HCT116 (cell line): ENCODE measurements around the gene MEDAG. TPM values are rescaled to one million over a fixed set of nuclear protein-coding genes. Genes with fewer than 3 reads are reported as not detected.

Experiments used
- ATAC-seq: fragments of 200-7000 bp; cut with Tn5 transposase; 2 replicates; pipeline ENCODE4 v1.9.1; 2020; ENCODE audit warnings: mild to moderate bottlenecking, moderate library complexity
- BruUV-seq: library from RNA; stranded (reverse); fragments of 400-500 nt; replicated peaks from 2 replicates; lab custom pipeline; 2021; lab: Mats Ljungman, UMichigan
- CTCF ChIA-PET: fragments of 300-600 bp; sonication (Branson Sonifier 250); formaldehyde crosslinking; loops from one replicate; lab custom pipeline; 2021; ENCODE audit warnings: antibody characterized with exemption; lab: Charles Lee
- POLR2A ChIA-PET: fragments of 300-600, 350-600 bp; sonication (Branson Sonifier 250); formaldehyde crosslinking; loops from one replicate; lab custom pipeline; 2021; ENCODE audit warnings: antibody characterized with exemption; lab: Charles Lee
- RAD21 ChIA-PET, 2 experiments: fragments of 300-600 bp; sonication (Branson Sonifier 250); formaldehyde crosslinking; loops; one replicate each; lab custom pipeline; 2023; ENCODE audit warnings: low total read pairs in 2 of 2; ENCODE audit not compliant: uncharacterized antibody in 2 of 2, unreplicated experiment in 2 of 2, low non-redundant PET in 1 of 2; lab: Charles Lee
- DNase-seq: peaks from one replicate; pipeline ENCODE4 v3.0.0-alpha.2; 2010; ENCODE audit warnings: low read depth, low spot score
- H2AFZ ChIP-seq: fragments of 200-600 bp; shearing (Covaris generic), sonication (generic); 2 replicates; pipeline ENCODE4 v1.6.1; 2017; ENCODE audit warnings: low read depth, mixed run types, mixed read lengths, antibody characterized with exemption, low read length; ENCODE audit not compliant: poor library complexity, severe bottlenecking
- H3K27ac ChIP-seq: 2 replicates; pipeline ENCODE4 v1.5.1; 2012; ENCODE audit warnings: low read depth, low read length
- H3K27me3 ChIP-seq: fragments of 200-600 bp; sonication (generic); 2 replicates; pipeline ENCODE4 v1.6.1; 2016; ENCODE audit warnings: mixed run types, low read length, mixed read lengths; ENCODE audit not compliant: insufficient read depth
- H3K36me3 ChIP-seq, 2 experiments: fragments of 200-500 bp in 1 of 2; fragments of 200-600 bp in 1 of 2; sonication (Bioruptor generic) in 1 of 2; sonication (generic) in 1 of 2; 2 replicates each; pipeline versions ENCODE4 v1.5.1 to v1.6.1; 2014 to 2016; ENCODE audit warnings: low read length in 2 of 2, inconsistent platforms in 1 of 2, mixed read lengths in 1 of 2, mixed run types in 1 of 2; ENCODE audit not compliant: insufficient read depth in 2 of 2, control insufficient read depth in 1 of 2
- H3K4me1 ChIP-seq, 2 experiments: fragments of 200-600 bp in 1 of 2; sonication (generic) in 1 of 2; 2 replicates each; pipeline versions ENCODE4 v1.5.1 to v1.6.1; 2012 to 2017; ENCODE audit warnings: low read length in 2 of 2, inconsistent platforms in 1 of 2, mild to moderate bottlenecking in 1 of 2, mixed read lengths in 1 of 2, mixed run types in 1 of 2, moderate library complexity in 1 of 2; ENCODE audit not compliant: insufficient read depth in 2 of 2, control insufficient read depth in 1 of 2
- H3K4me2 ChIP-seq: fragments of 200-600 bp; sonication (generic); 2 replicates; pipeline ENCODE4 v1.6.1; 2017; ENCODE audit warnings: mixed run types, low read length, mixed read lengths
- H3K4me3 ChIP-seq, 2 experiments: fragments of 200-600 bp in 1 of 2; sonication (generic) in 1 of 2; replicated peaks in 1 of 2; 2 replicates each; pipeline ENCODE4 v1.5.1; 2011 to 2016; ENCODE audit warnings: low read length in 2 of 2, control low read depth in 1 of 2, low read depth in 1 of 2, mild to moderate bottlenecking in 1 of 2, mixed read lengths in 1 of 2, mixed run types in 1 of 2
- H3K79me2 ChIP-seq: fragments of 200-600 bp; sonication (generic); 2 replicates; pipeline ENCODE4 v1.6.1; 2017; ENCODE audit warnings: mild to moderate bottlenecking, mixed run types, low read length, moderate library complexity, mixed read lengths; ENCODE audit not compliant: insufficient read depth
- H3K9ac ChIP-seq: fragments of 200-600 bp; sonication (generic); 2 replicates; pipeline ENCODE4 v1.6.1; 2016; ENCODE audit warnings: low read length, mixed read lengths
- H3K9me2 ChIP-seq: fragments of 200-600 bp; sonication (generic), shearing (Covaris generic); 2 replicates; pipeline ENCODE4 v1.6.1; 2017; ENCODE audit warnings: mixed run types, mild to moderate bottlenecking, moderate library complexity; ENCODE audit not compliant: insufficient read depth
- H3K9me3 ChIP-seq, 2 experiments: fragments of 200-500 bp in 1 of 2; fragments of 200-600 bp in 1 of 2; sonication (Bioruptor generic) in 1 of 2; sonication (generic) in 1 of 2; 2 replicates each; pipeline ENCODE4 v1.6.1; 2014 to 2017; ENCODE audit warnings: low read length in 2 of 2, mixed read lengths in 2 of 2, inconsistent platforms in 1 of 2, low read depth in 1 of 2, mild to moderate bottlenecking in 1 of 2, mixed run types in 1 of 2, moderate library complexity in 1 of 2; ENCODE audit not compliant: control insufficient read depth in 1 of 2, insufficient read depth in 1 of 2
- H4K20me1 ChIP-seq: fragments of 200-600 bp; sonication (generic), shearing (Covaris generic); 2 replicates; pipeline ENCODE4 v1.6.1; 2017; ENCODE audit warnings: mixed run types, mild to moderate bottlenecking, moderate library complexity; ENCODE audit not compliant: insufficient read depth
- ATF3 ChIP-seq: IDR thresholded peaks from 2 replicates; pipeline ENCODE4 v1.6.1; 2012
- EGR1 ChIP-seq: IDR thresholded peaks from 2 replicates; pipeline ENCODE4 v1.6.1; 2012; ENCODE audit warnings: low read depth
- FOSL1 ChIP-seq: IDR thresholded peaks from 2 replicates; pipeline ENCODE4 v1.6.1; 2012; ENCODE audit warnings: low read depth
- POLR2A ChIP-seq: IDR thresholded peaks from 2 replicates; pipeline ENCODE4 v1.7.0; 2011; ENCODE audit warnings: borderline replicate concordance; ENCODE audit not compliant: insufficient read depth, insufficient read length; ENCODE audit errors: extremely low read depth
- REST ChIP-seq: IDR thresholded peaks from 2 replicates; pipeline ENCODE4 v1.6.1; 2012; ENCODE audit warnings: low read depth
- SP1 ChIP-seq: IDR thresholded peaks from 2 replicates; pipeline ENCODE4 v1.6.1; 2012; ENCODE audit warnings: low read depth
- ZNF274 ChIP-seq: fragments of 200-500 bp; sonication (Bioruptor generic); IDR thresholded peaks from 2 replicates; pipeline ENCODE4 v1.6.1; 2014; ENCODE audit warnings: mild to moderate bottlenecking, low read depth, low read length, inconsistent platforms
- intact Hi-C: fragments of 100-400 bp; cut with micrococcal nuclease; formaldehyde crosslinking; loops from 2 replicates; pipeline ENCODE4 v1.10.0; 2022
- total RNA-seq: library from RNA; stranded (reverse); gene quantifications from one replicate; pipeline ENCODE4 v1.2.1, GENCODE V29; 2021; ENCODE audit not compliant: unreplicated experiment

Gene MEDAG
- total RNA-seq, 1 experiment from 2014 or later, result not detected

GRCh38 chr13:30924721-30925120 lies 18.6 kb downstream of the MEDAG start:
- H3K79me2 ChIP-seq, result no peaks in the 10 kb centered on the region
- no peaks in the 10 kb centered on the region for H4K20me1 ChIP-seq
- no peaks in the 10 kb centered on the region for H3K4me1 ChIP-seq
- H3K4me2 ChIP-seq, result no peak overlapping the region
- H3K9ac ChIP-seq, result no peak overlapping the region
- CTCF ChIA-PET, result no interaction called here
- POLR2A ChIA-PET, result no interaction called here
- no peak for TF ChIP-seq ZNF274
- TF ChIP-seq REST, result no peak
- no peak for TF ChIP-seq POLR2A
- TF ChIP-seq FOSL1, result no peak
- TF ChIP-seq EGR1, result no peak
- no peak for TF ChIP-seq ATF3
- intact Hi-C loops, result loop anchor here (10.0 kb wide), 1 partner anchor 60 kb away; no protein-coding TSS in a partner anchor
- RAD21 ChIA-PET, result no interaction called here
- H3K27ac ChIP-seq, result no peak overlapping the region
- H3K36me3 ChIP-seq, result no peaks in the 10 kb centered on the region
- H3K9me2 ChIP-seq, result no peaks in the 10 kb centered on the region
- BruUV-seq, result no TSS peak
- H3K9me3 ChIP-seq, result no peaks in the 10 kb centered on the region
- no peak overlapping the region for H3K4me3 ChIP-seq
- ATAC-seq, result no peak
- H3K27me3 ChIP-seq, result no peaks in the 10 kb centered on the region
- DNase-seq, result no peak
- H2AFZ ChIP-seq, result no peak overlapping the region

GRCh38 chr13:30925429-30925828 lies 19.4 kb downstream of the MEDAG start:
- Histone ChIP-seq H4K20me1 (no peaks in the 10 kb centered on the region), H3K4me1 (no peaks in the 10 kb centered on the region), H3K79me2 (no peaks in the 10 kb centered on the region), H3K4me2 (no peak overlapping the region), H3K36me3 (no peaks in the 10 kb centered on the region), H3K27me3 (no peaks in the 10 kb centered on the region), H3K9ac (no peak overlapping the region), H3K9me3 (no peaks in the 10 kb centered on the region), H3K27ac (no peak overlapping the region), H2AFZ (no peak overlapping the region), H3K9me2 (no peaks in the 10 kb centered on the region), H3K4me3 (no peak overlapping the region)
- ChIA-PET CTCF (no interaction called here), POLR2A (no interaction called here), RAD21 (no interaction called here)
- no peak for ATAC-seq
- no peak for DNase-seq
- BruUV-seq, result no TSS peak
- intact Hi-C loops, result loop anchor here (10.0 kb wide), 1 partner anchor 59 kb away; no protein-coding TSS in a partner anchor
- TF ChIP-seq POLR2A, result no peak
- TF ChIP-seq SP1, result no peak
